SK-N-MC (cell line): ENCODE results near the gene DCUN1D2.

Experiments used
- EZH2 ChIP-seq: fragments of 200-600 bp; sonication (generic); IDR thresholded peaks from one replicate; pipeline ENCODE4 v1.6.1; 2017; ENCODE audit warnings: antibody characterized with exemption
- POLR2AphosphoS5 ChIP-seq: IDR thresholded peaks from 2 replicates; pipeline ENCODE4 v1.6.1; 2012; ENCODE audit warnings: mild to moderate bottlenecking, low read depth, low read length, borderline replicate concordance

DNA sequence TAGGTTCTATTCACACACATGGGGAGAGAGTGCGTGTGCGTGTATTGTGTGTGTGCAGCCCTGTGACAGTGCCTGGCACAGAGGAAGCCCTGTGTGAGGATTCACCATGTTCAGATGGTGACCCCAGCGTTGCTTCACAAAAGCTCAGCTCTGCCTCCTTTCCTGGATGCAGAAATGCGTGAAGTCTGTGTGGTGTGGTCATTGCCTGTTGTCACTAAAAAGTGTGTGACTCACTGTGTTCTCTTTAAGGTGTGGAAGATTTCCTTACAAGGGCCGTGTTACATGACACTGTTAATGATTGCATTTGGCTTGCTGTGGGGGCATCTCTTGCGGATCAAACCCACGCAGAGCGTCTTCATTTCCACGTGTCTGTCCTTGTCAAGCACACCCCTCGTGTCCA is 19.5 kb upstream of the DCUN1D2 start:
- TF ChIP-seq EZH2 (no peak), POLR2AphosphoS5 (no peak)
